Skeletal muscle tissue (tissue), 4 donors: ENCODE measurements around the gene FGF4. TPM values are rescaled to one million over a fixed set of nuclear protein-coding genes. Genes with fewer than 3 reads are reported as not detected.

Source experiments
- H3K27ac ChIP-seq: one replicate; pipeline ENCODE4 v1.7.0; 2013; ENCODE audit warnings: mild to moderate bottlenecking, low read depth, low read length, inconsistent platforms
- H3K27me3 ChIP-seq, 3 donors: one replicate each; pipeline ENCODE4 v1.7.0; 2013; ENCODE audit warnings: low read length in 3 of 3; ENCODE audit not compliant: control insufficient read depth in 3 of 3, insufficient read depth in 3 of 3
- H3K36me3 ChIP-seq, 3 donors: one replicate each; pipeline ENCODE4 v1.7.0; 2013; ENCODE audit warnings: low read length in 3 of 3; ENCODE audit not compliant: control insufficient read depth in 3 of 3, insufficient read depth in 3 of 3
- H3K4me1 ChIP-seq, 3 donors: one replicate each; pipeline ENCODE4 v1.7.0; 2013; ENCODE audit warnings: low read length in 3 of 3, mild to moderate bottlenecking in 3 of 3; ENCODE audit not compliant: control insufficient read depth in 3 of 3, insufficient read depth in 3 of 3
- H3K4me3 ChIP-seq, 3 donors: one replicate each; pipeline ENCODE4 v1.7.0; 2013; ENCODE audit warnings: low read length in 3 of 3
- H3K9ac ChIP-seq, 3 donors: one replicate each; pipeline ENCODE4 v1.7.0; 2013; ENCODE audit warnings: low read length in 3 of 3, mild to moderate bottlenecking in 3 of 3, moderate library complexity in 2 of 3, low read depth in 1 of 3
- H3K9me3 ChIP-seq, 3 donors: one replicate each; pipeline ENCODE4 v1.7.0; 2013; ENCODE audit warnings: low read length in 3 of 3; ENCODE audit not compliant: control insufficient read depth in 3 of 3
- total RNA-seq: library from RNA; depleted of rRNA; stranded (reverse); fragments of >200 nt; gene quantifications from one replicate; pipeline ENCODE4 v1.2.3, GENCODE V29; 2014
- donor health status: Osteomylitis.

The FGF4 gene
- total RNA-seq, 1 donor from 2014 or later: 1.6 TPM

GRCh38 chr11:69810289-69811118 lies 35.4 kb upstream of the FGF4 start:
- Histone ChIP-seq H3K4me3 (no peak overlapping the region), H3K9me3 (no peaks in the 10 kb centered on the region), H3K36me3 (no peaks in the 10 kb centered on the region), H3K27me3 (peaks cover 41 to 44% (median 42%) of the 10 kb centered on the region in 3 donors), H3K27ac (no peak overlapping the region), H3K4me1 (no peaks in the 10 kb centered on the region), H3K9ac (no peak overlapping the region)

GRCh38 chr11:69808667-69809086 lies 33.5 kb upstream of the FGF4 start:
- H3K9ac ChIP-seq: no peak overlapping the region
- peaks cover 26 to 31% (median 27%) of the 10 kb centered on the region in 3 donors for H3K27me3 ChIP-seq
- no peaks in the 10 kb centered on the region for H3K9me3 ChIP-seq
- no peaks in the 10 kb centered on the region for H3K36me3 ChIP-seq
- no peak overlapping the region for H3K4me3 ChIP-seq
- peaks cover 0 to 2% (median 0%) of the 10 kb centered on the region in 3 donors for H3K4me1 ChIP-seq
- H3K27ac ChIP-seq: no peak overlapping the region

- Histone ChIP-seq H3K9me3 (no peaks in the 10 kb centered on the region), H3K36me3 (no peaks in the 10 kb centered on the region), H3K27ac (no peak overlapping the region), H3K27me3 (peaks cover 16 to 30% (median 24%) of the 10 kb centered on the region in 3 donors), H3K9ac (no peak overlapping the region), H3K4me3 (no peak overlapping the region), H3K4me1 (peaks cover 0 to 2% (median 0%) of the 10 kb centered on the region in 3 donors)
Observed at GRCh38 chr11:69807106-69807815, 32.1 kb upstream of the FGF4 start.

GRCh38 chr11:69804769-69805508 lies 29.8 kb upstream of the FGF4 start:
- H3K27me3 ChIP-seq: peaks cover 19 to 24% (median 20%) of the 10 kb centered on the region in 3 donors
- H3K9ac ChIP-seq: no peak overlapping the region
- no peaks in the 10 kb centered on the region for H3K9me3 ChIP-seq
- H3K4me1 ChIP-seq: peaks cover 0 to 2% (median 0%) of the 10 kb centered on the region in 3 donors
- H3K36me3 ChIP-seq: no peaks in the 10 kb centered on the region
- H3K4me3 ChIP-seq: no peak overlapping the region
- no peak overlapping the region for H3K27ac ChIP-seq

GRCh38 chr11:69803604-69804218 lies 28.6 kb upstream of the FGF4 start:
- Histone ChIP-seq H3K27me3 (peaks cover 12 to 20% (median 15%) of the 10 kb centered on the region in 3 donors), H3K27ac (no peak overlapping the region), H3K36me3 (no peaks in the 10 kb centered on the region), H3K4me1 (peaks cover 0 to 2% (median 0%) of the 10 kb centered on the region in 3 donors), H3K9me3 (no peaks in the 10 kb centered on the region), H3K4me3 (no peak overlapping the region), H3K9ac (no peak overlapping the region)

GRCh38 chr11:69803022-69803421 lies 27.9 kb upstream of the FGF4 start:
- H3K27ac ChIP-seq: no peak overlapping the region
- no peak overlapping the region for H3K9ac ChIP-seq
- peaks cover 5 to 17% (median 12%) of the 10 kb centered on the region in 3 donors for H3K27me3 ChIP-seq
- no peak overlapping the region for H3K4me3 ChIP-seq
- H3K4me1 ChIP-seq: peaks cover 0 to 2% (median 0%) of the 10 kb centered on the region in 3 donors
- no peaks in the 10 kb centered on the region for H3K9me3 ChIP-seq
- no peaks in the 10 kb centered on the region for H3K36me3 ChIP-seq

- H3K9me3 ChIP-seq: no peaks in the 10 kb centered on the region
- H3K4me1 ChIP-seq: peaks cover 0 to 2% (median 0%) of the 10 kb centered on the region in 3 donors
- H3K27ac ChIP-seq: no peak overlapping the region
- H3K9ac ChIP-seq: no peak overlapping the region
- H3K36me3 ChIP-seq: no peaks in the 10 kb centered on the region
- no peak overlapping the region for H3K4me3 ChIP-seq
- H3K27me3 ChIP-seq: peaks cover 6 to 21% (median 13%) of the 10 kb centered on the region in 3 donors
Observed at GRCh38 chr11:69802590-69802989, 27.4 kb upstream of the FGF4 start.

GRCh38 chr11:69801513-69802335 lies 26.6 kb upstream of the FGF4 start:
- no peak overlapping the region for H3K27ac ChIP-seq
- no peak overlapping the region for H3K9ac ChIP-seq
- H3K4me1 ChIP-seq: peaks cover 0 to 2% (median 0%) of the 10 kb centered on the region in 3 donors
- H3K4me3 ChIP-seq: no peak overlapping the region
- H3K36me3 ChIP-seq: no peaks in the 10 kb centered on the region
- H3K9me3 ChIP-seq: no peaks in the 10 kb centered on the region
- H3K27me3 ChIP-seq: peaks cover 9 to 21% (median 16%) of the 10 kb centered on the region in 3 donors

- no peaks in the 10 kb centered on the region for H3K36me3 ChIP-seq
- no peak overlapping the region for H3K4me3 ChIP-seq
- no peak overlapping the region for H3K9ac ChIP-seq
- no peaks in the 10 kb centered on the region for H3K9me3 ChIP-seq
- H3K27me3 ChIP-seq: peaks cover 9 to 21% (median 20%) of the 10 kb centered on the region in 3 donors
- H3K4me1 ChIP-seq: peaks cover 0 to 2% (median 0%) of the 10 kb centered on the region in 3 donors
- H3K27ac ChIP-seq: no peak overlapping the region
Observed at GRCh38 chr11:69800278-69800677, 25.1 kb upstream of the FGF4 start.
